Endometrium (tissue), 2 donors: Measurements from ENCODE around the gene GRIK2.
A peak's percentile ranks its signal among the peaks of the same experiment; 100 is the strongest.

Source experiments
- FAIRE-seq: peaks from 2 replicates; lab custom pipeline; 2012; peaks lifted over from hg19 to GRCh38; lab: Jason Lieb, UNC
- donor health status: control.
- donor health status: control.

Gene GRIK2

GRCh38 chr6:101400326-101401135 is 7.0 kb downstream of the GRIK2 start:
- FAIRE-seq: no peak

GRCh38 chr6:101401171-101401570 is 7.7 kb downstream of the GRIK2 start:
- FAIRE-seq: no peak

- no peak for FAIRE-seq
Measured at GRCh38 chr6:101401792-101402621, 8.5 kb downstream of the GRIK2 start.

GRCh38 chr6:101402622-101403031 is 9.1 kb downstream of the GRIK2 start:
- no peak for FAIRE-seq

GRCh38 chr6:101403216-101403945 is 9.9 kb downstream of the GRIK2 start:
- FAIRE-seq: no peak

- no peak for FAIRE-seq
Measured at GRCh38 chr6:101404775-101405174, 11.3 kb downstream of the GRIK2 start.

GRCh38 chr6:101413773-101414172 is 20.3 kb downstream of the GRIK2 start:
- FAIRE-seq: peak; percentile 12

- no peak for FAIRE-seq
Measured at GRCh38 chr6:101417900-101418299, 24.4 kb downstream of the GRIK2 start.

GRCh38 chr6:101422251-101422650 is 28.7 kb downstream of the GRIK2 start:
- FAIRE-seq: no peak

GRCh38 chr6:101422811-101423210 is 29.3 kb downstream of the GRIK2 start:
- no peak for FAIRE-seq

GRCh38 chr6:101429270-101429669 is 35.8 kb downstream of the GRIK2 start:
- FAIRE-seq: no peak

- no peak for FAIRE-seq
Measured at GRCh38 chr6:101429845-101430244, 36.3 kb downstream of the GRIK2 start.

GRCh38 chr6:101433141-101433540 is 39.6 kb downstream of the GRIK2 start:
- no peak for FAIRE-seq

- no peak for FAIRE-seq
Measured at GRCh38 chr6:101434601-101435000, 41.1 kb downstream of the GRIK2 start.

- FAIRE-seq: peak; percentile 43
Measured at GRCh38 chr6:101435038-101435437, 41.5 kb downstream of the GRIK2 start.

- FAIRE-seq: no peak
Measured at GRCh38 chr6:101439790-101440189, 46.3 kb downstream of the GRIK2 start.

- FAIRE-seq: no peak
Measured at GRCh38 chr6:101443315-101443714, 49.8 kb downstream of the GRIK2 start.

GRCh38 chr6:101444717-101445116 is 51.2 kb downstream of the GRIK2 start:
- no peak for FAIRE-seq

- no peak for FAIRE-seq
Measured at GRCh38 chr6:101445527-101445926, 52.0 kb downstream of the GRIK2 start.

- FAIRE-seq: no peak
Measured at GRCh38 chr6:101450901-101451300, 57.4 kb downstream of the GRIK2 start.

GRCh38 chr6:101451981-101452380 is 58.5 kb downstream of the GRIK2 start:
- no peak for FAIRE-seq

GRCh38 chr6:101453221-101453620 is 59.7 kb downstream of the GRIK2 start:
- no peak for FAIRE-seq
